ENCODE measurements around the gene PLEK2.

- TF ChIP-seq POLR2A (IDR thresholded peaks at IDR 0.05; ENCODE audit: insufficient read depth in 1 of 2, low read depth in 2 of 2, low read length in 2 of 2) (no peak), HDAC6 (IDR thresholded peaks at IDR 0.05; ENCODE audit: low read depth, low read length) (no peak), RAD21 (CRISPR knock-in tag; IDR thresholded peaks at IDR 0.05) (no peak), FOXJ3 (CRISPR knock-in tag; IDR thresholded peaks at IDR 0.05; ENCODE audit: borderline replicate concordance) (no peak), CTCF (CRISPR knock-in tag; IDR thresholded peaks at IDR 0.05) (no peak), CHCHD3 (CRISPR knock-in tag; IDR thresholded peaks at IDR 0.05) (no peak), RFX5 (IDR thresholded peaks at IDR 0.05; ENCODE audit: low read depth, low read length) (no peak), SMC3 (IDR thresholded peaks at IDR 0.05; ENCODE audit: low read length) (no peak), ZNF777 (CRISPR knock-in tag; IDR thresholded peaks at IDR 0.05) (no peak), MZF1 (CRISPR knock-in tag; IDR thresholded peaks at IDR 0.05; ENCODE audit: borderline replicate concordance) (no peak), IRF1 (CRISPR knock-in tag; IDR thresholded peaks at IDR 0.05; ENCODE audit: low read depth) (no peak), ZFP36L2 (CRISPR knock-in tag; IDR thresholded peaks at IDR 0.05) (no peak), NFYB (CRISPR knock-in tag; IDR thresholded peaks at IDR 0.05) (no peak)
Measured at GRCh38 chr14:67389275-67389674, 22.7 kb downstream of the PLEK2 start.
